SK-N-SH (cell line): Measurements from ENCODE around the gene R3HDM1. TPM values are rescaled to one million over a fixed set of nuclear protein-coding genes. Genes with fewer than 3 reads are reported as not detected.
"Not testable (repeated sequence)": the region's sequence is repeated elsewhere in the genome, so short reads cannot be mapped to it uniquely, and the experiment has no call there.

ENCODE experiments used
- CTCF ChIA-PET: fragments of 300-600, 350-600 bp; formaldehyde crosslinking; extraction: SDS; loops from one replicate; lab custom pipeline; 2021; lab: Yijun Ruan, JAX
- POLR2A ChIA-PET: fragments of 350-600 bp; sonication (Branson Sonifier 250); formaldehyde crosslinking; extraction: SDS; loops from one replicate; lab custom pipeline; 2020; ENCODE audit warnings: antibody characterized with exemption, inconsistent platforms; lab: Yijun Ruan, JAX
- DNase-seq: peaks from one replicate; pipeline ENCODE4 v3.0.0; 2012
- H2AFZ ChIP-seq: fragments of 200-600 bp; sonication (generic); 2 replicates; pipeline ENCODE4 v1.8.1; 2016; ENCODE audit warnings: antibody characterized with exemption, mild to moderate bottlenecking, low read depth
- H3F3A ChIP-seq: fragments of 200-600 bp; sonication (generic); replicated peaks from 2 replicates; pipeline ENCODE3; 2016; ENCODE audit warnings: antibody characterized with exemption, mild to moderate bottlenecking; ENCODE audit not compliant: insufficient read depth
- H3K27ac ChIP-seq, 2 experiments: fragments of 200-500 bp in 1 of 2; fragments of 200-600 bp in 1 of 2; sonication (Bioruptor generic) in 1 of 2; sonication (generic), shearing (Covaris generic) in 1 of 2; 2 replicates each; pipeline versions ENCODE4 v1.5.1 to v1.6.1; 2014 to 2016; ENCODE audit warnings: low read depth in 2 of 2, inconsistent platforms in 1 of 2, low read length in 1 of 2, mild to moderate bottlenecking in 1 of 2, mixed read lengths in 1 of 2
- H3K27me3 ChIP-seq: fragments of 200-600 bp; sonication (generic), shearing (Covaris generic); 2 replicates; pipeline ENCODE4 v1.6.1; 2016; ENCODE audit warnings: mixed run types; ENCODE audit not compliant: insufficient read depth
- H3K36me3 ChIP-seq, 2 experiments: fragments of 200-500 bp in 1 of 2; fragments of 200-600 bp in 1 of 2; sonication (Bioruptor generic) in 1 of 2; sonication (generic) in 1 of 2; replicated peaks in 1 of 2; 2 replicates each; pipeline versions ENCODE3 to v1.5.1; 2014 to 2016; ENCODE audit warnings: low read length in 1 of 2, mild to moderate bottlenecking in 1 of 2; ENCODE audit not compliant: insufficient read depth in 2 of 2, control insufficient read depth in 1 of 2
- H3K4me1 ChIP-seq, 2 experiments: fragments of 200-500 bp in 1 of 2; fragments of 200-600 bp in 1 of 2; sonication (Bioruptor generic) in 1 of 2; sonication (generic), shearing (Covaris generic) in 1 of 2; 2 replicates each; pipeline versions ENCODE4 v1.5.1 to v1.6.1; 2014 to 2016; ENCODE audit warnings: low read depth in 1 of 2, low read length in 1 of 2, mixed run types in 1 of 2; ENCODE audit not compliant: insufficient read depth in 2 of 2, control insufficient read depth in 1 of 2
- H3K4me2 ChIP-seq: fragments of 200-600 bp; sonication (generic), shearing (Covaris generic); 2 replicates; pipeline ENCODE4 v1.6.1; 2017; ENCODE audit warnings: mixed run types
- H3K4me3 ChIP-seq, 2 experiments: fragments of 200-500 bp in 1 of 2; fragments of 200-600 bp in 1 of 2; sonication (Bioruptor generic) in 1 of 2; sonication (generic), shearing (Covaris generic) in 1 of 2; 2 replicates each; pipeline versions ENCODE4 v1.5.1 to v1.8.1; 2014 to 2016; ENCODE audit warnings: low read depth in 2 of 2, inconsistent platforms in 1 of 2, low read length in 1 of 2, mild to moderate bottlenecking in 1 of 2, mixed read lengths in 1 of 2, moderate library complexity in 1 of 2
- H3K79me2 ChIP-seq: fragments of 200-600 bp; sonication (generic); 2 replicates; pipeline ENCODE4 v1.8.1; 2017; ENCODE audit warnings: mild to moderate bottlenecking; ENCODE audit not compliant: insufficient read depth
- H3K9ac ChIP-seq: fragments of 200-600 bp; sonication (generic); 2 replicates; pipeline ENCODE4 v1.6.1; 2017; ENCODE audit warnings: mixed run types
- H3K9me2 ChIP-seq: fragments of 200-600 bp; sonication (generic); 2 replicates; pipeline ENCODE4 v1.6.1; 2017; ENCODE audit warnings: mixed run types
- H3K9me3 ChIP-seq: fragments of 200-600 bp; sonication (generic); 2 replicates; pipeline ENCODE4 v1.6.1; 2017; ENCODE audit warnings: mixed run types, mild to moderate bottlenecking, moderate library complexity
- H4K20me1 ChIP-seq: fragments of 200-600 bp; sonication (generic); 2 replicates; pipeline ENCODE4 v1.6.1; 2017; ENCODE audit warnings: mild to moderate bottlenecking, mixed run types; ENCODE audit not compliant: insufficient read depth
- ELF1 ChIP-seq: IDR thresholded peaks from 2 replicates; pipeline ENCODE4 v1.4.0; 2012
- EZH2phosphoT487 ChIP-seq: fragments of 200-600 bp; sonication (generic); IDR thresholded peaks from 2 replicates; pipeline ENCODE4 v1.6.1; 2017; ENCODE audit warnings: low read depth, mixed run types, mild to moderate bottlenecking, antibody characterized with exemption, moderate library complexity, borderline replicate concordance
- FOXJ3 ChIP-seq: sonication (generic); formaldehyde crosslinking; IDR thresholded peaks from 2 replicates; pipeline ENCODE4 v1.5.1; 2020; ENCODE audit warnings: mild to moderate bottlenecking, missing genetic modification reagents
- GABPA ChIP-seq: IDR thresholded peaks from 2 replicates; pipeline ENCODE4 v1.4.0; 2012; ENCODE audit warnings: low read depth, mild to moderate bottlenecking
- GATA2 ChIP-seq: sonication (generic); formaldehyde crosslinking; IDR thresholded peaks from 2 replicates; pipeline ENCODE4 v1.5.0; 2020; ENCODE audit warnings: mild to moderate bottlenecking, missing genetic modification reagents
- JUND ChIP-seq: IDR thresholded peaks from 2 replicates; pipeline ENCODE4 v1.4.0; 2012
- MXI1 ChIP-seq: IDR thresholded peaks from 2 replicates; pipeline ENCODE4 v1.6.1; 2012; ENCODE audit warnings: mild to moderate bottlenecking, low read depth, low read length, improper control_type of control experiment
- RAD21 ChIP-seq: IDR thresholded peaks from 2 replicates; pipeline ENCODE4 v1.6.1; 2012; ENCODE audit warnings: mild to moderate bottlenecking, low read length
- RFX5 ChIP-seq: IDR thresholded peaks from 2 replicates; pipeline ENCODE4 v1.6.1; 2012; ENCODE audit warnings: mild to moderate bottlenecking, improper control_type of control experiment, low read length
- SIN3A ChIP-seq: IDR thresholded peaks from 2 replicates; pipeline ENCODE4 v1.6.1; 2012; ENCODE audit warnings: low read depth, mild to moderate bottlenecking, low read length, moderate library complexity, borderline replicate concordance
- TCF12 ChIP-seq: IDR thresholded peaks from 2 replicates; pipeline ENCODE4 v1.4.0; 2012
- YY1 ChIP-seq: IDR thresholded peaks from 2 replicates; pipeline ENCODE4 v1.4.0; 2012; ENCODE audit warnings: low read depth, mild to moderate bottlenecking
- whole genome bisulfite sequencing: methylation state at CpG from one replicate; pipeline ENCODE4 v1.1.6; 2017; ENCODE audit warnings: low lambda C conversion rate; 5-methylcytosine and 5-hydroxymethylcytosine counted together
- polyA plus RNA-seq, 3 experiments: library from polyadenylated mRNA; depleted of rRNA; stranded (reverse); fragments of >200 nt; gene quantifications; 2 replicates each; pipeline ENCODE4 v1.2.3, GENCODE V29; 2012
- TF ChIP-seq, protein P1 (sequence below): IDR thresholded peaks from 2 replicates; pipeline ENCODE4 v1.4.0; 2012; ENCODE audit warnings: low read depth, borderline replicate concordance

R3HDM1 gene
- polyA plus RNA-seq, 1 of the 3 experiments (the other 2 are of a cell fraction) = 38.2 TPM

DNA sequence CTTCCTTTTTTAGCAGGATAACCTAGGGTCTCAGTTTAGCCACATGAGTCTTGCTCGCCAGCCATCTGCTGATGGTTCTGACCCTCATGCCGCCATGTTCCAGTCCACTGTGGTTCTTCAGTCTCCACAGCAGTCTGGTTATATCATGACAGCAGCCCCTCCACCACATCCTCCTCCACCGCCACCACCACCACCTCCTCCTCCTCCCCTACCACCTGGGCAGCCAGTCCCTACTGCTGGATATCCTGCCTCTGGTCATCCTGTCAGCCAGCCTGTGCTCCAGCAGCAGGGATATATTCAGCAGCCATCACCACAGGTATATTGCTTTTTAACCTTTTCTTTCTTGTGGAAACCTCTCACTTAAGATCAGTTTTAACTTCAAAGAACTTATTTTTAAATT is 120.4 kb downstream of the R3HDM1 start (continued):
- TF ChIP-seq, protein P1, sequence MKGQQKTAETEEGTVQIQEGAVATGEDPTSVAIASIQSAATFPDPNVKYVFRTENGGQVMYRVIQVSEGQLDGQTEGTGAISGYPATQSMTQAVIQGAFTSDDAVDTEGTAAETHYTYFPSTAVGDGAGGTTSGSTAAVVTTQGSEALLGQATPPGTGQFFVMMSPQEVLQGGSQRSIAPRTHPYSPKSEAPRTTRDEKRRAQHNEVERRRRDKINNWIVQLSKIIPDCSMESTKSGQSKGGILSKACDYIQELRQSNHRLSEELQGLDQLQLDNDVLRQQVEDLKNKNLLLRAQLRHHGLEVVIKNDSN = no peak
- no peak for TF ChIP-seq RFX5
- TF ChIP-seq EZH2phosphoT487 = no peak
- TF ChIP-seq ELF1 = no peak

DNA sequence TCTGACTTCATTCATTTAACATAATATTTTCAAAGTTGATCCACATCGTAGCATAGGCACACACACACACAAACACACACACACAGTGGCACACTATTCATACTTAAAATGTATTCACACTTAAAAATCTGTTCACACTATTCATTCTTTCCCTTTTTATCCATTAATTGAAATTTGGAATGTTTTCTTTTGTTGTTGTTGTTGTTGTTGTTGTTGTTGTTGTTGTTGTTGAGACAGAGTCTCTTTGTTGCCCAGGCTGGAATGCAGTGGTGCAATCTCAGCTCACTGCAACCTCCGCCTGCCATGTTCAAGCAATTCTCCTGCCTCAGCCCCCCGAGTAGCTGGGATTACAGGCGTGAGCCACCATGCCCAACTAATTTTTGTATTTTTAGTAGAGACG is 123.0 kb downstream of the R3HDM1 start:
- WGBS = 95% methylated on average over 5 of the region's 5 CpGs
- peaks cover 23 to 36% of the 10 kb centered on the region in 2 experiments for H3K36me3 ChIP-seq
- H3K9ac ChIP-seq, H3K79me2 ChIP-seq, H3K4me2 ChIP-seq, H3K4me3 ChIP-seq, H3K9me3 ChIP-seq, CTCF ChIA-PET, H3K4me1 ChIP-seq, H2AFZ ChIP-seq, H3F3A ChIP-seq, H3K9me2 ChIP-seq, DNase-seq, POLR2A ChIA-PET, H4K20me1 ChIP-seq, H3K27me3 ChIP-seq, H3K27ac ChIP-seq: not testable (repeated sequence)

DNA sequence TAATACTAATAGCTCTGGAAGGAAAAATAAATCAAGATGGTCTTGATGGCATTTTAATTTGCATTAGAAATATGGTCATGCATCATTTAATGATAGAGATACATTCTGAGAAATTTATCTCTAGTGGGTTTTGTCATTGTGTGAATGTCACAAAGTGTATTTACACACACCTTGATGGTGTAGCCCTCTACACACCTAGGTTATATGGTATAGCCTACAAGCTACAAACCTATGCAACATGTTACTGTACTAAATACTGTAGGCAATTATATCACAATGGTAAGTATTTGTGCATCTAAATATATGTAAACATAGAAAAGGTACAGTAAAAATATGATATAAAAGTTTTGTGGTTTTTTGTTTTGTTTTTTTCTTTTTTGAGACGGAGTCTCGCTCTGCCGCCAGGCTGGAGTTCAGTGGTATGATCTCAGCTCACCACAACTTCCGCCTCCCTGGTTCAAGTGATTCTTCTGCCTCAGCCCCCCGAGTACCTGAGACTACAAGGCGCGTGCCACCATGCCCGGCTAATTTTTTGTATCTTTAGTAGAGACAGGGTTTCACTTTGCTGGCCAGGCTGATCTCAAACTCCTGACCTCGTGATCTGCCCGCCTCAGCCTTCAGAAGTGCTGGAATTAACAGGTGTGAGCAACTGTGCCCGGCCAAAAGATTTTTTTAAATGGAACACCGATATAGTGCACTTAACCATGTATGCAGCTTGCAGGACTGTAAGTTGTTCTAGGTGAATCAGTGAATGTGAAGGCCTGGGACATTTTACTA is 126.7 kb downstream of the R3HDM1 start:
- POLR2A ChIA-PET = no interaction called here
- Histone ChIP-seq H3K79me2 (no peaks in the 10 kb centered on the region), H3K9me3 (no peaks in the 10 kb centered on the region), H3K4me3 (no peak overlapping the region), H4K20me1 (no peaks in the 10 kb centered on the region), H3K9me2 (no peaks in the 10 kb centered on the region), H3K4me2 (no peak overlapping the region), H3K36me3 (peaks cover 32 to 33% of the 10 kb centered on the region in 2 experiments), H3K4me1 (no peaks in the 10 kb centered on the region; a peak in 1 of 4 replicates), H2AFZ (no peak overlapping the region), H3K9ac (no peak overlapping the region), H3F3A (peaks cover 4% of the 10 kb centered on the region), H3K27me3 (no peaks in the 10 kb centered on the region), H3K27ac (no peak overlapping the region)
- WGBS = 99% methylated on average over 12 of the region's 12 CpGs
- CTCF ChIA-PET = interaction anchor here (1.0 kb wide), 1 partner anchor 11 kb away, joined by 3 read pairs; no protein-coding TSS in a partner anchor
- DNase-seq = no peak
- TF ChIP-seq TCF12 (no peak), MXI1 (no peak), FOXJ3 (CRISPR knock-in tag) (no peak), GABPA (no peak), GATA2 (CRISPR knock-in tag) (no peak), RAD21 (no peak), SIN3A (no peak), YY1 (no peak), JUND (no peak)
